HG02642 (cell line): Measurements from ENCODE around the gene SLC26A11.
A peak's percentile ranks its signal among the peaks of the same experiment; 100 is the strongest.

Experiments
- ATAC-seq: cut with Tn5 transposase; IDR thresholded peaks from one replicate; pipeline ENCODE4 v1.9.1; 2021; ENCODE audit warnings: mild to moderate bottlenecking; ENCODE audit not compliant: unreplicated experiment, poor library complexity

SLC26A11 gene

GRCh38 chr17:80220054-80220735 lies at the start of gene SLC26A11, which contains the start of gene SGSH:
Gene SLC26A11, plus strand, starts transcription at chr17:80220427. Its CDS starts 1,134 bp downstream, at chr17:80221561.
Gene SGSH, minus strand, starts transcription at chr17:80220333. Its CDS starts 20 bp downstream, at chr17:80220313.
- ATAC-seq: peak; percentile 43

DNA sequence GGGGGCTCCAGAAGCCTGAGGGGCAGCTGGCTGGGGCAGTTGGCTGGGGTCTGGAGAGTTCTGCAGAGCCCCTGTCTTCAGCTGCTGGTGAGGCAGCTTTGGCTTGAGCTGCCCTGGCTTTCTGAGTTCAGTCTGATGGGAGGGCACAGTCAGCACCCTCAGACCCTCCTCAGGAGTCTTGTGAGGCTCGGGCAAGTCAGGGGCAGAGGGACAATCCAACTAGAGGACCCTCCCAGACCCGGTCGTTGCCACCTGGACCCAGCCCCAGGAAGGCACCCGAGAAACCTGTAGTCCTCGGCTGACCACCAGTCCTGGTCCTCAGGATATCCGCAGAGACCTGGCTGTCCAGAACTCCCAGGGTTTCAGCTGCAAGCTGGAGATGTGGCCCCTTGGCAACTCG lies 48.5 kb upstream of the SLC26A11 start:
- no peak for ATAC-seq

GRCh38 chr17:80173126-80173525 lies 47.1 kb upstream of the SLC26A11 start:
- no peak for ATAC-seq

DNA sequence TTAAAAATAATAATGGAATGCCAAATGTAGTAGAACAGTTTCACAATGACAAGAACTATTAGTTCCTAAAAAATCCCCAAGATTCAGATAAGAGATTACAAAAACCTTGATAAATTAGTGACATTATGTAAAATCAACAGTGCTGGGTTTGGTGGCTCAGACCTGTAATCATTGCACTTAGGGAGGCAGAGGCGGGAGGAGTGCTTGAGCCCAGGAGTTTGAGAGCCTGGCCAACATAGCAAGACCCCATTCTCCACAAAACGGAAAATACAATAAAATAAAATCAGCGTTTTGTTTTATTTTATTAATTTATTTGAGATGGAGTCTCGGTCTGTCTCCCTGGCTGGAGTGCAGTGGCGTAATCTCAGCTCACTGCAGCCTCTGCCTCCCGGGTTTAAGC lies 46.3 kb upstream of the SLC26A11 start:
- no peak for ATAC-seq

DNA sequence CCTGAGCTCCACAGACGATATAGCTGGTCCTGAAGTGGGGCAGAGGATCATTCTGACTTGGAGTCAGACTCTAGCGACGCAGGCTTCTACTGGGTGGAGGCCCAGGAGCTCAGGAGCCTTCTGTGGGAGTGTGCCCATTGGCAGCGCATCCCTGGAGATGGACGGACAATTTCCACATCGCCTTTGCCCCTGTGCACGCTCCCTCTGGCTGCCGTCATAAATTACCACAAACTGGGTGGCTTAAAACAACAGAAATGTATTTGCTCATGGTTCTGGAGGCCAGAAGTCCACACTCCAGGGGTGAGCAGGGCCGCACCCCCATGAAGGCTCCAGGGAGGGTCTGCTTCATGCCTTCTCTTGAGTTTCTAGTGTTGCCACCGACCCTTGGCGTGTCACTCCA lies 43.5 kb upstream of the SLC26A11 start:
- ATAC-seq: no peak

DNA sequence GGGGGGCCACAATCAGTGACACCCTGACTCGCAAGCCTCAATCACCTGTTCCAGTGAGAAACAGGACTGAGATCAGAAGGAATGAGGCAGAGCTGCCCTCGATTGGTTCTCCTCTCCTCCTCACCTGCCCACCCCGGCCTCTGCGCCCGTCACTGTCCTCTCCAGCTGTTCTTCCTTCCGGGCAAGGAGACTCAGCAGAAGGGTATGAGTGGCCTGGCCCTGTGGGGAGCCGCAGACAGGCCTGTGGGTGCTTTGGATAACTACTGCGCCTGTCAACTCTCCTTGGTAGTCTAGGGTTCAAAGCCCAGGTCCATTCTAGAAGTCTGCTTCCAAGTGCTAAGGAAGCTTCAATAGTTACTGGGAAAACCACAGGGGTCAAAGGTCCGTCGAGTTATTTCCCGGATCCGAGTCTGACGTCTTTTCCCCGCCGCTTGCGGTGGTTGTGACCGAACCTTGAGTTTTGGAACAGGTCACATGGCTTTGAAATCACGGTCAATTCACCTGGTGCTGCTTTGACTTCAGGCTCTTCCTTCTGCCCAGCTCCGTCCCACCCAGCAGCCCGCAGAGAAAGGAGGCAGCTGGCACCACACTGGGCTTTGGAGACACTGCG lies 42.1 kb upstream of the SLC26A11 start:
- no peak for ATAC-seq

DNA sequence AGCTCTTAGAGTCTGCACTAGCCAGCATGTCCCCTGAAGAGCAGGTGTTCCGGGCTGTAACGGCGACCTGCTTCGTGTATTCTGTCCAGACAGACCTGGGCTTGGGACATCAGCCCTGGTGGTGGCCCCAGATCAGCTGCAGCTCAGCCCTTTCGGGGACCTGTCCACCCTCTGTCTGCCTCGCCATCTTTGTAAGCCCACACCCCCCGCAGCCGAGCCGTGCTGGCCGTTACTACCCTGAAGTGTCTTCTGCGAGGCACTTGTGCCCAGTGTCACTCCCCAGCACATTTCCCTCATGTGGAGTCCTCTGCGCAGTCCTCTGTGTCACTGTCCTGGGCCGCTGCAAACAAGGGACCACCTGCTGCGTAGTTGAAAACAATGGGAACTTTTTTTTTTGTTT lies 40.0 kb upstream of the SLC26A11 start:
- ATAC-seq: no peak

GRCh38 chr17:80181431-80181830 lies 38.8 kb upstream of the SLC26A11 start:
- no peak for ATAC-seq

DNA sequence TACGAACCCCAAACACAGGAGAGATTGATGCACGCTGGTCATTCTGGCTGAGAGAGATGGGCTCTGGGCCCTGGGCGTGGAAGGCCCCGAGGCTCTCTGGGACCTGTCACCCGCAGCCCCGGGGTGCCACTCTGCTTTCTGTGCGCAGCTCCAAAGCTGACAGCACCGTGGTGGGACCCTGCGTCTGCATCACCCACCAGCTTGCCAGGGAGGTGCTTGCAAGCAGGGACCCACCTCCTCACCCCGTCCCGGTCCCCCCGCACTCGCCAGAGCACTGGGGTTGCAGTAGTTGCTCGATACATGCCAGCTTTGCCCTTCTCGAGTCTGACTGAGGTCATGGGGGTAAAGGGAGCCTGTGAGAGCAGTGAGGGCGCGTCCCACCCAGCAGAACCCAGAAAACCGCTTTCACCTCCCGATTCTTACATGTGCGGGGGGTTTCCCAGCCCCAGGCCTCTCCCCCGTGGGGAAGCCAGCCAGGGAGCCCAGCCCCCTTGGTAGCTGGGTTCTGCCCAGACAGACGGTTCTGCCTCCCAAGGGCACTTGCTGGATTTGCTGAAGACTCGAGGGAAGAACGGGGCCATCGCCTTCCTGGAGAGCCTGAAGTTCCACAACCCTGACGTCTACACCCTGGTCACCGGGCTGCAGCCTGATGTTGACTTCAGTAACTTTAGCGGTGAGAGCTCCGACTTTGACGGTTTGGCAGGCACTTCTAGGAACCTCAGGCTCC lies 37.9 kb upstream of the SLC26A11 start:
- no peak for ATAC-seq

- no peak for ATAC-seq
Observed at GRCh38 chr17:80182845-80183223, 37.4 kb upstream of the SLC26A11 start.

GRCh38 chr17:80183581-80184422 lies 36.4 kb upstream of the SLC26A11 start:
- ATAC-seq: no peak

GRCh38 chr17:80184423-80184714 lies 35.9 kb upstream of the SLC26A11 start:
- no peak for ATAC-seq

- ATAC-seq: no peak
Observed at GRCh38 chr17:80185968-80186367, 34.3 kb upstream of the SLC26A11 start.

DNA sequence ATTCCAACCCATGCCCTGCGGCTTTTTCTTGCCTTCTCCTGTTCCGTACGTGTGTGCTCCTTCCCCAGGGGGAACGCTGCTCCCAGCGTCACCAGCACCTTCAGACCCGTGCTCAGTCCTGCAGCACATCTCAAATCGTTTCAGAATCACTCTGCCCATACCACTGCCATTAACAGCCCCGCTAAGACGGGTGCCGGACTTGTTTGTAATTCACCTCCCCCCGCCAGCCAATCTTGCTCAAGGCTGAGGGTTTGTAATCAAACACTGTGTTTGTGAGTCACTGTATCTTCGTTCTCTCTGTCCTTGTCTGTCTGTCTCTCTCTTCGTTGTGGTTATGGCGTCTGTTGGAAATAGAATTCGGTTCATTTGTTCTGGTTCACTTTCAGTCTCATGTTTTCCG lies 33.1 kb upstream of the SLC26A11 start:
- ATAC-seq: no peak

- ATAC-seq: no peak
Observed at GRCh38 chr17:80187515-80187941, 32.7 kb upstream of the SLC26A11 start.

DNA sequence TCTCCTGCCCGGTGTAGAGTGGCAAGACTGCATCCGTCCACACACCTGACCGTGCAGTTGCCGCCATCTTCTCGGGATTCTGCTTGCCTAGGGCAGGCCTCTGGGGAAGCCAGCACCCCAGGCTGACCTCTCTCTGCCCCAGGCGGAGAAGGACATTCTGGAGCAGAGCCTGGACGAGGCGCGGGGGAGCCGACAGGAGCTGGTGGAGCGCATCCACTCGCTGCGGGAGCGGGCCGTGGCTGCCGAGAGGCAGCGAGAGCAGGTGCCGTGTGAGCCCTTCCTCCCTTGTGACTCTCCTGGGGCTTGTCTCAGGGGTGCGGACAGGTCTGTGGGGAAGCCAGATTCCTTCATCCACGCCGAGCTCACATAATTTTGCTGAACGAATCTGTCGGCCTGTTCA lies 30.6 kb upstream of the SLC26A11 start:
- ATAC-seq: no peak

- no peak for ATAC-seq
Observed at GRCh38 chr17:80190716-80191115, 29.5 kb upstream of the SLC26A11 start.

- ATAC-seq: no peak
Observed at GRCh38 chr17:80191192-80191591, 29.0 kb upstream of the SLC26A11 start.

DNA sequence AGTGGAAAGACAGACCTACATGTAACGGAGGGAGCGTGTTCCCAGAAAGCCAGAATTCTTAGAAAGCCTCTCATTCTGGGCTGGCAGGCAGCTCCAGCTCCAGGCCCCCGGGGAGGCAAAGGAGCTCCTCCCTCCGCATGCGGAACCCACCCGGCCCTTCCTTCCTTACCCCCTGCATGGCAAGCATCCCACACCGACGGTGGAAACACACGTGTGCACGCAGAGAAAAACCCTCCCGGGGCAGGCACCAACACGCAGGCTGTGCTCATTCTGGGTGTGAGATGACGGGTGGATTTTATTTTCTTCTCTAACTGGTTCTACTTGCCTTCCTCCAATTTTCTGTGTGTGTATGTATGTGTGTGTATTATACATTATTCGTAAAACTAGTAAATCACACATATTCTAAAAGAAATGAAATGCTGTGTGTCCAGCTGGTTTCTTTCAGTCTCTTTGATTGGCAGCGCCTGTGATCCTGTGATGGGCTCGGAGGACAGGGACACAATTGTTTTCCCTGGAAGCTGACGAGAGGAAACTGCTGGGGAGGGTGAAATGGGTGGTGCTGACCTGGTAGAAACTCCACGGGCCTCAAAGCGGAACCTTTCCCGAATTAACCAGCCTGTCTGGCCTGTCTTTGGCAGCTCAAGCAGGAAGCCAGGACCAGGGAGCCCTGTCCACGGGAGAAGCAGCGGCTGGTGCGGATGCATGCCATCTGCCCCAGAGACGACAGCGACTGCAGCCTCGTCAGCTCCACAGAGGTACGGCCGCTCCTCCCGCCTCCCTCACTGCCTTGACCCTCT lies 28.2 kb upstream of the SLC26A11 start:
- ATAC-seq: no peak

DNA sequence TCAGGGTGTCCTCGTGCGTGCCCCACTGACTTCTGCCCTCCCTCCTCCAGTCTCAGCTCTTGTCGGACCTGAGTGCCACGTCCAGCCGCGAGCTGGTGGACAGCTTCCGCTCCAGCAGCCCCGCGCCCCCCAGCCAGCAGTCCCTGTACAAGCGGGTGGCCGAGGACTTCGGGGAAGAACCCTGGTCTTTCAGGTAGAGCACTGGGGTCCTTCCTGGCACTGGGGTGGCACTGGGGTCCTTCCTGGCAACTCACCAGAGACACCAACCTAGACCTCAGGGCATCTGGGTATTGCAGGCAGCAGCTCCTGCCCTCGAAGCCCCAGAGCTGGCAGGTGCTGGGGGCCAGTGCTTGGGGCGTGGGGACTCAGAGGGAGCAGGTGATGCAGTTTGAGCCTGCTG lies 25.1 kb upstream of the SLC26A11 start:
- ATAC-seq: no peak
